Activated naive CD4-positive, alpha-beta T cell treated with anti-CD3 and anti-CD28 coated beads, Interleukin-2, amount 10 ng/mL, durations not matched to agents 7 days and 5 days (primary cell): ENCODE results near the gene WFS1.

Source experiments
- CTCF ChIA-PET: fragments of 350-600 bp; sonication (Branson Sonifier 250); formaldehyde crosslinking; loops from one replicate; lab custom pipeline; 2021; ENCODE audit warnings: antibody characterized with exemption; lab: Charles Lee
- DNase-seq: peaks from one replicate; pipeline ENCODE4 v3.0.0-alpha.2; 2020
- H3K27ac Mint-ChIP-seq: one replicate; pipeline ENCODE4 v1.8.0; 2021; ENCODE audit warnings: mild to moderate bottlenecking, moderate library complexity, mixed read lengths
- H3K27me3 Mint-ChIP-seq: one replicate; pipeline ENCODE4 v1.8.0; 2021; ENCODE audit warnings: mild to moderate bottlenecking, mixed read lengths
- H3K36me3 Mint-ChIP-seq: one replicate; pipeline ENCODE4 v1.8.0; 2021; ENCODE audit warnings: mixed read lengths
- H3K4me1 Mint-ChIP-seq: one replicate; pipeline ENCODE4 v1.8.0; 2021; ENCODE audit warnings: mixed read lengths
- H3K4me3 Mint-ChIP-seq: one replicate; pipeline ENCODE4 v1.8.0; 2021; ENCODE audit warnings: mild to moderate bottlenecking, moderate library complexity, mixed read lengths
- H3K9me3 Mint-ChIP-seq: one replicate; pipeline ENCODE4 v1.8.0; 2021; ENCODE audit warnings: mixed read lengths

The WFS1 gene

DNA sequence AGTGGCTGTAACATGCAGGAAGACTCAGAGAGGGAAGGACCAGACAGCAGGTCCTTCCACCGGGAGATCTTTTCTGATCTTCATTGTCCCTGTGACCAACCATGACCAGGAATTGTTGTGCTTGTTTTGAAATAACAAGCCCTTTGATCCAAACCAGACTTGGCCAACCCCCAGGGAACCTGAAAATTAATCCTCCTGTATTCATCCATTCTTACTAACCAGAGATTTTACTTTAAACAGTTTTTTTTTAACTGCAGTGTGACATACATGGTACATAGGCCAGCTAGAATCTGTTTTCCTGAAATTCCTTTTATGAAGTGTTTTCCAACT lies 4.0 kb downstream of the WFS1 start:
- Mint-ChIP-seq H3K9me3 (no peaks in the 10 kb centered on the region), H3K27ac (no peak overlapping the region), H3K36me3 (no peaks in the 10 kb centered on the region), H3K4me3 (no peak overlapping the region), H3K27me3 (peaks cover 41% of the 10 kb centered on the region), H3K4me1 (peaks cover 13% of the 10 kb centered on the region)
- CTCF ChIA-PET = no interaction called here
- no peak for DNase-seq

DNA sequence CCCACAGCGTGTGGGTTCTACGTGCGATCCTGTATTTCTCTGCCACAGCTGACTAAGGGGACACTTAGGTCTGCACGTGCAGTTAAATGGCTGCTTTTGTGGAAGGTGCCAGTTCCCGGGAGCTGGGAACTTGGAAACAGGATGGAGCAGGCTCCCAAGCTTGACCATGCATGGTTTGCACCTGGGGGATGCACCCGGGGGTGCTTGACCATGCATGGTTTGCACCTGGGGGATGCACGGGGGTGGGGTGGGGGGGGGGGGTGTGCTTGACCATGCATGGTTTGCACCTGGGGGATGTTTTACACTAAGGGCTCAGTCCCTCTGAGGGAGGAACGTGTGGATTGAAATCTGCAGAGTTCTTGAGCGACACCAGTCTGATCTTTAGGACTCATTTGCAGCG lies 5.7 kb downstream of the WFS1 start:
- Mint-ChIP-seq H3K4me3 (no peak overlapping the region), H3K9me3 (no peaks in the 10 kb centered on the region)
- CTCF ChIA-PET = interaction anchor here (1.0 to 1.3 kb wide), 2 partner anchors 26 to 56 kb away, joined by 3 to 4 read pairs; no protein-coding TSS in a partner anchor

DNA sequence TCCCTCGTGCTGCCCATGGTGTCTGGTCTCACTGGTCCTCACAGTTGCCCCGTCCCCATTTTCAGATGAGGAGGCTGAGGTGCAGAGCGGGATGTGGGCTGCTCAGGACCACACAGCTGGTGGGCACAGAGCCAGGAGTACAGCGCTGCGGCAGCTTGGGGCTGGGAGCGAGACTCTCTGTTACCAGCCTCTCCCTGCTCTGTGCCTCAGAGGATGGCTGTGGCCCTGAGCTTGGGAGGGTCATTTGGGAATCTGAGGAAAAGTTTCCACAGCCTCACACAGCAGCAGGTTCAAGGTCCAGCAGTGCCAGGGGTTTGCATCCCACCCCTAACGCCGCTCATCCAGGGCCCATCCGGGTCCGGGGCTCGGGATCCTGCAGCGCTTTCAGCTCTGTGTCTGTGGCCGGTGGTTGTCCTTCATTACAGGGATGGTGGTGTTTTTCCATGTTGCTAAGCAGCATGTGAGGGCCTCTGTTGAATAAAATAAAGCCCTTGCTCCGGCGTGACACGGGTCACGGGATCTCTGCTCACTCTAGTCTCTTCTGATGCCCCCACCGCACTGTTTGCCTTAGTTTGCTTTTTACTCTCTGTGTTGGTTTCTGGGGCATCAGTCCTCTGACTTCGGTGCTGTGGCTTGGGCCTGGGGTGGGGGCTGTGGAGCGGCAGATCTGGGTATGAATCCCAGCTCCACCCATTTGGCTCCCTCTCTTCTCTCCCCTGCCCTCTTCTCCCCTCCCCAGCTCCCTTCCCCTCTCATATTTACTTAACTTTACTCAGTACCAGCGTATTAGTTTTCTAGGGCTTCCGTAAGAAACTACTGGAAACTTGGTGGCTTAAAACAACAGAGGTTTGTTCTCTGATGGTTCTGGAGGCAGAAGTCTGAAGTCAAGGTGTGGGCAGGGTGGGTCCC lies 6.5 kb downstream of the WFS1 start:
- Mint-ChIP-seq H3K27ac (no peak overlapping the region), H3K27me3 (peaks cover 20% of the 10 kb centered on the region), H3K4me3 (no peak overlapping the region), H3K9me3 (no peaks in the 10 kb centered on the region), H3K4me1 (peaks cover 13% of the 10 kb centered on the region), H3K36me3 (no peaks in the 10 kb centered on the region)
- no peak for DNase-seq
- CTCF ChIA-PET = interaction anchor here (0.7 kb wide), 1 partner anchor 1356 kb away, joined by 3 read pairs; no protein-coding TSS in a partner anchor

More for the DNA sequence above, 5.7 kb downstream of the WFS1 start:
- DNase-seq = no peak
- Mint-ChIP-seq H3K36me3 (no peaks in the 10 kb centered on the region), H3K4me1 (peaks cover 16% of the 10 kb centered on the region), H3K27me3 (peaks cover 28% of the 10 kb centered on the region), H3K27ac (no peak overlapping the region)

DNA sequence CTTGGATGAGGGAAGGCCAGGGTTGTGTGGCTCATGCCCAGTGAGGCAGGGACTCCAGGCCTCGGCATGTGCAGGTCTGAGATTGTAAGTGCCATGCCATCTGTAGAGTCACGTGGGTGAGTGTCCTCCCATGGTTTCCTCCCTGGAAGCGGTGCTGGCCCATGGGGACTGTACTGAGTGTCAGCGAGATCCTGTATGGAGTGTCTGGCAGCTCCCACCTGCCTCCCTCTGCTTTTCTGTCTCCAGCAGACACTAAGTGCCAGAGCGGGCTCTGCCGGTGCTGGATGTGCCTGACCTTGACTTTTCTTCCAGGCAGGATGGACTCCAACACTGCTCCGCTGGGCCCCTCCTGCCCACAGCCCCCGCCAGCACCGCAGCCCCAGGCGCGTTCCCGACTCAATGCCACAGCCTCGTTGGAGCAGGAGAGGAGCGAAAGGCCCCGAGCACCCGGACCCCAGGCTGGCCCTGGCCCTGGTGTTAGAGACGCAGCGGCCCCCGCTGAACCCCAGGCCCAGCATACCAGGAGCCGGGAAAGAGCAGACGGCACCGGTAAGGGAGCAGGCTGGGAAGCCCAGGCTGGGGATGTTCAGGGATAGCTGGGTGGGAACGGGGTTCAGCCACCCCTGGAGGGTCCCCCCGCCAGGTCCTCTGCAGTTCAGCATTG lies 7.6 kb downstream of the WFS1 start:
- H3K36me3 Mint-ChIP-seq = no peaks in the 10 kb centered on the region
- H3K4me1 Mint-ChIP-seq = peaks cover 13% of the 10 kb centered on the region
- no peak overlapping the region for H3K4me3 Mint-ChIP-seq
- no peak for DNase-seq
- H3K27ac Mint-ChIP-seq = no peak overlapping the region
- CTCF ChIA-PET = no interaction called here
- no peaks in the 10 kb centered on the region for H3K9me3 Mint-ChIP-seq
- H3K27me3 Mint-ChIP-seq = peaks cover 9% of the 10 kb centered on the region

- Mint-ChIP-seq H3K9me3 (no peaks in the 10 kb centered on the region), H3K4me1 (peaks cover 13% of the 10 kb centered on the region), H3K36me3 (no peaks in the 10 kb centered on the region), H3K4me3 (no peak overlapping the region), H3K27ac (no peak overlapping the region), H3K27me3 (peaks cover 6% of the 10 kb centered on the region)
- CTCF ChIA-PET = interaction anchor here (1.1 to 1.2 kb wide), 2 partner anchors 27 to 49 kb away, joined by 6 read pairs; no protein-coding TSS in a partner anchor
- no peak for DNase-seq
Measured at GRCh38 chr4:6277935-6278800, 8.5 kb downstream of the WFS1 start.

DNA sequence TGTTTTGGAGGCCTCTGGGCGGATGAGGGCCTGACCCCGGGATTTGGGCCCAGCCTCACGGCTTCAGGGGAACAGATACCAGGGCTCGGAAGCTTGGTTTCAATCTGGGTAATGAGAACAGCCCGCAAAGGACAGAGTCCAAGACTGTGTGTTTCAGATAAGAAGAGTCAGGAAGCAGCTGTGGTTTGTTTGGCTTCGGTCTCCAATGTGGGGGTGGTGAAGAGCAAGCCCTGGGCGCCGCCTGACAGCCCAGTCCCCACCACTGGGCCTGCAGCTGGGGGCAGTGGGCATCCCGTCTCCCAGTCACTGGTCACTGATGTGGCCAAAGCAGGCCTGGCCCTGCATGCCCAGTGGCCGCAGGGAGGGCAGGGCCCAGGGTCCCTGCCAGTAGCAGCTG lies 9.1 kb downstream of the WFS1 start:
- no peaks in the 10 kb centered on the region for H3K9me3 Mint-ChIP-seq
- CTCF ChIA-PET = interaction anchor here (0.9 to 1.4 kb wide), 4 partner anchors 28 to 144 kb away, joined by 3 to 6 read pairs (median 5); no protein-coding TSS in a partner anchor
- peaks cover 13% of the 10 kb centered on the region for H3K4me1 Mint-ChIP-seq
- H3K27ac Mint-ChIP-seq = no peak overlapping the region
- H3K27me3 Mint-ChIP-seq = peaks cover 6% of the 10 kb centered on the region
- no peak overlapping the region for H3K4me3 Mint-ChIP-seq
- peak; percentile 27 for DNase-seq
- H3K36me3 Mint-ChIP-seq = no peaks in the 10 kb centered on the region

DNA sequence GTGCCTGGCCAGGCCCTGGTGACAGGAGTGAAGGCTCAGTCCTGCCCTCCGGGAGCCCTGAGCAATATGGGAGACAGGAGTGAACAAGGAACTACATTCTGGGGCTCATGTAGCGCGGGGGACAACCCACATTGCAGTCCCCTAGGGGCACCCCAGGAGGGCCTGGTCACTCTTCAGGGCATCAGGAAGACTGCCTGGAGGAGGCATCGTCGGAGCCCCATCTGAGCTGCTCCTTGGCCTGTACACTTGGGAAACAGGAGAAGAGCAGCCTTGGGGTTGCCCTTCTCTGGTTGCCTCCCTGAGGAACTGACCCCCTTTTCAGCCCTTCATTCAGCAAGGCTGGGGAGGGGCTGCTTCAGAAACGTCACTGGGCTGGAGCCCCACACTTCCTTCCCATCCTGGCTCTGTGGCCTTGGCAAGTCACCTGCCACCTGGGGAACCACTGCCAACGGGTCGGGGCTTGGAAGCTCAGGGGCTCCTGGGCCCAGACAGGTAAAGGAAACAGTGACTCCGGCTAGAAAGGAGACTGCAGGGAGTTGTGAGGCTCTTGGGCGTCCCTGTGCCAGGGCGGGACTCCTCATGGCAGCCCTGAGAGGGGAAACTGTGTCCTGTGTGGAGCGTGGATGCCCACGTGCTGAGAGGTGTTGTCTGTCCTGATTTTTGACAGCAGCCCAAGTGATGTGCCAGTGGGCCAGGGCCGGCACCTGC lies 10.1 kb downstream of the WFS1 start:
- Mint-ChIP-seq H3K27ac (no peak overlapping the region), H3K36me3 (no peaks in the 10 kb centered on the region), H3K4me3 (no peak overlapping the region), H3K27me3 (peaks cover under 1% of the 10 kb centered on the region), H3K9me3 (no peaks in the 10 kb centered on the region), H3K4me1 (peaks cover 13% of the 10 kb centered on the region)
- DNase-seq = no peak
- CTCF ChIA-PET = interaction anchor here (0.9 to 1.4 kb wide), 4 partner anchors 29 to 145 kb away, joined by 3 to 6 read pairs (median 4); no protein-coding TSS in a partner anchor

- no peak overlapping the region for H3K4me3 Mint-ChIP-seq
- H3K9me3 Mint-ChIP-seq = no peaks in the 10 kb centered on the region
- CTCF ChIA-PET = interaction anchor here (0.9 kb wide), 1 partner anchor 47 kb away, joined by 3 read pairs; no protein-coding TSS in a partner anchor
- no peaks in the 10 kb centered on the region for H3K27me3 Mint-ChIP-seq
- no peaks in the 10 kb centered on the region for H3K36me3 Mint-ChIP-seq
- no peak overlapping the region for H3K27ac Mint-ChIP-seq
- peaks cover 13% of the 10 kb centered on the region for H3K4me1 Mint-ChIP-seq
- DNase-seq = no peak
Measured at GRCh38 chr4:6280365-6280996, 10.8 kb downstream of the WFS1 start.

- Mint-ChIP-seq H3K4me3 (no peak overlapping the region), H3K27ac (no peak overlapping the region), H3K27me3 (no peaks in the 10 kb centered on the region), H3K4me1 (peaks cover 13% of the 10 kb centered on the region), H3K36me3 (no peaks in the 10 kb centered on the region), H3K9me3 (no peaks in the 10 kb centered on the region)
- no peak for DNase-seq
- CTCF ChIA-PET = no interaction called here
Measured at GRCh38 chr4:6281436-6282313, 12.0 kb downstream of the WFS1 start.

DNA sequence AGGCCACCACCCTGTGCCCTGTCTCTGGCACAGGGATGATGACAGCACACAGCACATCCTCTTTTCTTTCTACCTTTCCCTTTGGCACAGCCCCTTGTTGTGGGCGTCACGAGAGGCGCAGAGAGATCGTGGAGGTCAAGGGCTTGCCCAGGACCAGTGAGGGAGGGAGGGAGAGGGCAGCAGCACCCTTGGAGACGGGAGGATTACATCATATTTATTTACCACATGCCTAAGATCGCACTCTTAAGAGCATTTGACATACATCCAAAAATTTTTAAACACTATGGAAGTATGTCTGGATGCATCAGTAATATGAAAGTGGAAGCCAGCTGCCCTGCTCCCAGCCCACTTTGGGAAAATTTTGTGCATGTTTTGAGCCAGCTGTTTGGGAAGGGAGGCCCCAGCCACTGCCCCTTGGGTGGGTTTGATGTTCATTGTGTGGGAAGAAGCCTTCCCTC lies 12.7 kb downstream of the WFS1 start:
- Mint-ChIP-seq H3K4me3 (no peak overlapping the region), H3K36me3 (no peaks in the 10 kb centered on the region)
- CTCF ChIA-PET = no interaction called here

GRCh38 chr4:6283282-6283681 lies 13.6 kb downstream of the WFS1 start:
- H3K4me3 Mint-ChIP-seq = no peak overlapping the region
- CTCF ChIA-PET = no interaction called here
- DNase-seq = no peak
- H3K4me1 Mint-ChIP-seq = peaks cover 12% of the 10 kb centered on the region
- H3K27ac Mint-ChIP-seq = no peak overlapping the region
- H3K36me3 Mint-ChIP-seq = no peaks in the 10 kb centered on the region
- H3K27me3 Mint-ChIP-seq = no peaks in the 10 kb centered on the region
- no peaks in the 10 kb centered on the region for H3K9me3 Mint-ChIP-seq

More for the DNA sequence above, 12.7 kb downstream of the WFS1 start:
- peaks cover 13% of the 10 kb centered on the region for H3K4me1 Mint-ChIP-seq
- no peak overlapping the region for H3K27ac Mint-ChIP-seq
- H3K9me3 Mint-ChIP-seq = no peaks in the 10 kb centered on the region
- H3K27me3 Mint-ChIP-seq = no peaks in the 10 kb centered on the region
- no peak for DNase-seq

DNA sequence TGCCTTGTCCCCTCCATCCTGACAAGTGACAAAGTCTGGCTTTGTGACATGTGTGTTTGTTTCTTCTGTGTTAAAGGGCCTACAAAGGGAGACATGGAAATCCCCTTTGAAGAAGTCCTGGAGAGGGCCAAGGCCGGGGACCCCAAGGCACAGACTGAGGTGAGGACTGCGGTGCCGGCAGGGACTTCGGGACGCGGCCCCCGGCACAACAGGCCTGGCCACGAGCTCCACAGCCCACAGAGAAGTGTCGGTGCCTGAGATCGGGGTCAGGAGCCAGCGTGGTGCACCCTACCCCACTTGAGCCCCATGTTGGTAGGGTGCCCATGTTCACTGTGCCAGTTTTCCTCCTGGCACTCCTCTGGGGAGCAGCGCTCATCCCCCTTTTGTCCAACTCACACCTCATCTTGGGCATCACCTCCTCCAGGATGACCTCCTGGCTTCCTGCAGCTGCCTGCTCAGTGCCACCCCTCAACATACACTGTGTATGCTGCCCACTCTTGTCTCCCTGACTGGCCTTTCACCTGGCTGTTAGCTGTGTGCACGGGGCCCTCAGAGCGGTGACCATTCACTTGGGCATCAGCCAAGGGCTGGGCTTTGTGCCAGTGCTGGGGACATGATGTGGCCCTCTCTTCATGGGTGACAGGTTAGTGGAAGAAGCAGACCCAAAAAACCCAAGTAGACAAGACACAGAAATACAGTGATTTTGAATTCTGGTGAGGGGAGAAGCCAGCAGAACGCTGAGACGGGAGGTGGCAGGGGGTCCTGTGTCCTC lies 17.6 kb downstream of the WFS1 start:
- DNase-seq = no peak
- CTCF ChIA-PET = no interaction called here
- H3K9me3 Mint-ChIP-seq = no peaks in the 10 kb centered on the region
- H3K4me3 Mint-ChIP-seq = no peak overlapping the region
- no peaks in the 10 kb centered on the region for H3K36me3 Mint-ChIP-seq
- no peaks in the 10 kb centered on the region for H3K27me3 Mint-ChIP-seq
- no peaks in the 10 kb centered on the region for H3K4me1 Mint-ChIP-seq
- H3K27ac Mint-ChIP-seq = no peak overlapping the region
